Measurements from ENCODE around the gene ADPRHL1.

ADPRHL1 gene

GRCh38 chr13:113365971-113366588 is 87.2 kb downstream of the ADPRHL1 start:
- Histone ChIP-seq H3K36me3 (replicated peaks; ENCODE audit: low read depth, low read length) (no peaks in the 10 kb centered on the region), H3K4me3 (ENCODE audit: low read length) (no peak overlapping the region)

GRCh38 chr13:113365583-113365970 is 87.7 kb downstream of the ADPRHL1 start:
- Histone ChIP-seq H3K36me3 (replicated peaks; ENCODE audit: low read depth, low read length) (no peaks in the 10 kb centered on the region), H3K4me1 (ENCODE audit: low read length) (no peaks in the 10 kb centered on the region), H3K27ac (ENCODE audit: low read length) (no peak overlapping the region), H3K9ac (ENCODE audit: low read length) (no peak overlapping the region), H3K4me2 (ENCODE audit: low read length) (no peak overlapping the region), H2AFZ (ENCODE audit: low read depth, low read length) (no peak overlapping the region), H3K4me3 (ENCODE audit: low read length) (no peak overlapping the region), H4K20me1 (ENCODE audit: insufficient read depth, low read length) (no peaks in the 10 kb centered on the region), H3K79me2 (ENCODE audit: low read length) (no peaks in the 10 kb centered on the region), H3K9me3 (ENCODE audit: insufficient read depth, low read length) (no peaks in the 10 kb centered on the region), H3K27me3 (ENCODE audit: low read depth, low read length) (peaks cover 3% of the 10 kb centered on the region; the same call in 1 of the 2 replicates)
- TF ChIP-seq CTCF (IDR thresholded peaks at IDR 0.05; ENCODE audit: low read depth, low read length) (no peak), EZH2phosphoT487 (IDR thresholded peaks at IDR 0.05; ENCODE audit: low read depth) (no peak)

More at GRCh38 chr13:113365971-113366588, 87.2 kb downstream of the ADPRHL1 start:
- no peak for TF ChIP-seq EZH2phosphoT487 (IDR thresholded peaks at IDR 0.05; ENCODE audit: low read depth)
- no peak for TF ChIP-seq CTCF (IDR thresholded peaks at IDR 0.05; ENCODE audit: low read depth, low read length)
- Histone ChIP-seq H3K27ac (ENCODE audit: low read length) (no peak overlapping the region), H3K79me2 (ENCODE audit: low read length) (no peaks in the 10 kb centered on the region), H3K4me2 (ENCODE audit: low read length) (no peak overlapping the region), H3K27me3 (ENCODE audit: low read depth, low read length) (0 out of 2 replicates have a peak, but pooled peaks cover 2% of the 10 kb centered on the region), H3K4me1 (ENCODE audit: low read length) (no peaks in the 10 kb centered on the region), H2AFZ (ENCODE audit: low read depth, low read length) (no peak overlapping the region), H4K20me1 (ENCODE audit: insufficient read depth, low read length) (no peaks in the 10 kb centered on the region), H3K9me3 (ENCODE audit: insufficient read depth, low read length) (no peaks in the 10 kb centered on the region), H3K9ac (ENCODE audit: low read length) (no peak overlapping the region)

GRCh38 chr13:113364901-113365582 is 88.2 kb downstream of the ADPRHL1 start:
- TF ChIP-seq CTCF (IDR thresholded peaks at IDR 0.05; ENCODE audit: low read depth, low read length) (no peak), EZH2phosphoT487 (IDR thresholded peaks at IDR 0.05; ENCODE audit: low read depth) (no peak)
- Histone ChIP-seq H4K20me1 (ENCODE audit: insufficient read depth, low read length) (no peaks in the 10 kb centered on the region), H2AFZ (ENCODE audit: low read depth, low read length) (no peak overlapping the region), H3K27ac (ENCODE audit: low read length) (no peak overlapping the region), H3K4me2 (ENCODE audit: low read length) (no peak overlapping the region), H3K4me1 (ENCODE audit: low read length) (no peaks in the 10 kb centered on the region), H3K27me3 (ENCODE audit: low read depth, low read length) (peaks cover 8% of the 10 kb centered on the region), H3K9me3 (ENCODE audit: insufficient read depth, low read length) (no peaks in the 10 kb centered on the region), H3K36me3 (replicated peaks; ENCODE audit: low read depth, low read length) (no peaks in the 10 kb centered on the region), H3K9ac (ENCODE audit: low read length) (no peak overlapping the region), H3K79me2 (ENCODE audit: low read length) (no peaks in the 10 kb centered on the region), H3K4me3 (ENCODE audit: low read length) (no peak overlapping the region)

- Histone ChIP-seq H3K4me1 (ENCODE audit: low read length) (no peaks in the 10 kb centered on the region), H3K4me3 (ENCODE audit: low read length) (no peak overlapping the region), H4K20me1 (ENCODE audit: insufficient read depth, low read length) (no peaks in the 10 kb centered on the region), H3K9me3 (ENCODE audit: insufficient read depth, low read length) (no peaks in the 10 kb centered on the region), H3K79me2 (ENCODE audit: low read length) (no peaks in the 10 kb centered on the region), H3K27me3 (ENCODE audit: low read depth, low read length) (peaks cover 15% of the 10 kb centered on the region), H3K4me2 (ENCODE audit: low read length) (no peak overlapping the region), H3K27ac (ENCODE audit: low read length) (no peak overlapping the region), H3K36me3 (replicated peaks; ENCODE audit: low read depth, low read length) (no peaks in the 10 kb centered on the region), H2AFZ (ENCODE audit: low read depth, low read length) (no peak overlapping the region), H3K9ac (ENCODE audit: low read length) (no peak overlapping the region)
- TF ChIP-seq CTCF (IDR thresholded peaks at IDR 0.05; ENCODE audit: low read depth, low read length) = no peak
- TF ChIP-seq EZH2phosphoT487 (IDR thresholded peaks at IDR 0.05; ENCODE audit: low read depth) = no peak
These were observed 88.9 kb downstream of the ADPRHL1 start for GRCh38 chr13:113364311-113364889.
